Stimulated activated naive CD8-positive, alpha-beta T cell treated with anti-CD3 and anti-CD28 coated beads, Interleukin-15, amount 100 ng/mL, for 72 hours (primary cell): Measurements from ENCODE around the gene PPP1R27.

Experiments
- ATAC-seq: fragments of 150-1000 bp; cut with Tn5 transposase; 2 replicates; pipeline ENCODE4 v1.10.0; 2021; ENCODE audit warnings: mild to moderate bottlenecking, moderate library complexity
- DNase-seq, 2 donors: peaks; one replicate each; pipeline ENCODE4 v3.0.0; 2021 to 2022
- H3K27ac Mint-ChIP-seq, 2 donors: one replicate each; pipeline ENCODE4 v1.8.0; 2022; ENCODE audit warnings: mild to moderate bottlenecking in 2 of 2, mixed read lengths in 2 of 2, moderate library complexity in 2 of 2
- H3K27me3 Mint-ChIP-seq: one replicate; pipeline ENCODE4 v1.8.0; 2022; ENCODE audit warnings: mixed read lengths
- H3K4me1 Mint-ChIP-seq: one replicate; pipeline ENCODE4 v1.8.0; 2022; ENCODE audit warnings: mild to moderate bottlenecking, mixed read lengths
- H3K4me3 Mint-ChIP-seq, 2 donors: one replicate each; pipeline ENCODE4 v1.8.0; 2022; ENCODE audit warnings: mild to moderate bottlenecking in 2 of 2, mixed read lengths in 2 of 2, moderate library complexity in 1 of 2
- H3K9me3 Mint-ChIP-seq, 2 donors: one replicate each; pipeline ENCODE4 v1.8.0; 2022; ENCODE audit warnings: mixed read lengths in 2 of 2

PPP1R27 gene, protein sequence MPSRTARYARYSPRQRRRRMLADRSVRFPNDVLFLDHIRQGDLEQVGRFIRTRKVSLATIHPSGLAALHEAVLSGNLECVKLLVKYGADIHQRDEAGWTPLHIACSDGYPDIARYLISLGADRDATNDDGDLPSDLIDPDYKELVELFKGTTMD

DNA sequence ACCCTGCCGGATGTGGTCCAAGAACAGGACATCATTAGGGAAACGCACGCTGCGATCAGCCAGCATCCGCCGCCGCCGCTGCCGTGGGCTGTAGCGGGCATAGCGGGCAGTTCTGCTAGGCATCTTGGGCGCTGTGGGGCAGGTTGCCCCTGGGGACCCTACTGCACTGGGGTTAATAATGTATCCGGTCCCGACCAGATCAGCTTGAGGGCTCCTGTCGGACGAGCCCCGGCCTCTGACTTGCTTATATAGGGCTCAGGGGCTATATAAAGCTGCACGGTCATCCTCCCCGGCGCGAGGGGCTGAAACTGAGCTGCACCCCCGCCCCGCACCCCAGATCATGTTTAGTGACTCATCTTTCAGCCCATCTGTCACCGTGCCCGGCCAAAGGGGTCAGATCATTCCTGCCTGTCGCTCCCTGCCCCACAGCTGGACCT is at the start of gene PPP1R27:
TSS of gene PPP1R27 (minus strand) at position 220 of the 437 bp plus-strand sequence. CDS start at position 123, 97 bp downstream.
- H3K4me1 Mint-ChIP-seq = peaks cover 44% of the 10 kb centered on the region
- H3K9me3 Mint-ChIP-seq = no peaks in the 10 kb centered on the region
- H3K27ac Mint-ChIP-seq = peak within 1 kb of the TSS in 1 of 2 donors; percentile 86
- DNase-seq (no peak), ATAC-seq (no peak)
- H3K4me3 Mint-ChIP-seq = peak within 1 kb of the TSS; percentile 87 to 88
- H3K27me3 Mint-ChIP-seq = no peaks in the 10 kb centered on the region

DNA sequence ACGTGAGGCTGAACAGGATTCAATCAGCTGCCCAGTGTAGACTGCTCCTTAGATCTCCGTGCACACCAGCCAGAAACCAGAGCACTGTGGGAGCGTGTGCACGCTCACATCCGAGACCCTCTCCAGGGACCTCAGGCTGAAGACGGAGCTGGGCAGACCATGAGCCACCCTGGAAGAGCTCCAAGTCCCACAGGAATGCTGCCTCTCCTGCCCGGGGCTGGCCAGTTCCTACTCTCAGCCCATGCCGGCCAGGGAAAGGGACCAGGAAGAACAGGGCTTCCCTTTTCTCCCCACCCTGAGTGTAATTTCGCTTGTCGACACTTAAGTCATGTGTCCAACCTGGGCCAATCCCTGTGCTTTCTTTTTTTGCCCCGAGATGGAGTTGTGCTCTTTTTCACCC is 49.7 kb upstream of the PPP1R27 start:
- peak; percentile 43 for ATAC-seq
- no peak for DNase-seq
- Mint-ChIP-seq H3K4me3 (no peak overlapping the region), H3K9me3 (no peaks in the 10 kb centered on the region), H3K27ac (no peak overlapping the region), H3K27me3 (no peaks in the 10 kb centered on the region), H3K4me1 (peaks cover 32% of the 10 kb centered on the region)

DNA sequence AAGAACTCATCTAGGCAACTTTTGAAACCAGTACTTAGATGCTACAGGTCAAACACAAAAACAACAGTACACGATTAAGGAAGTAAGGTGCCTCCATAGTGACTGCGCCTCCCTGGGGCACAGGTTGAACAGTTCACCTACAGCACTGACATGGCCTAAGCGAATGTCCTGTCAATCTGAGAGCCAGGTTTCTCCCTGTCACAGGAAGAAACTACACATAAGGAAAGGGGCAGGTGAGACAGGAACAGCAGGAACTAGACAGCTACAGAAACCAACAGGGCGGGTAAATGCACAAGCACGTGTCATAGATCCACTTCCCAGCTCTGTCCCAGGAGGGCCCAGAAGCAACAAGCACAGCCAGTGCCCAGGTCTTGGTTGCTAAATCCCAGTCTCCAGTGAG is 44.3 kb upstream of the PPP1R27 start:
- Mint-ChIP-seq H3K4me1 (peaks cover 16% of the 10 kb centered on the region), H3K27me3 (no peaks in the 10 kb centered on the region), H3K9me3 (no peaks in the 10 kb centered on the region), H3K4me3 (no peak overlapping the region), H3K27ac (peak overlapping the region in 1 of 2 donors; percentile 86)
- ATAC-seq (no peak), DNase-seq (no peak)

DNA sequence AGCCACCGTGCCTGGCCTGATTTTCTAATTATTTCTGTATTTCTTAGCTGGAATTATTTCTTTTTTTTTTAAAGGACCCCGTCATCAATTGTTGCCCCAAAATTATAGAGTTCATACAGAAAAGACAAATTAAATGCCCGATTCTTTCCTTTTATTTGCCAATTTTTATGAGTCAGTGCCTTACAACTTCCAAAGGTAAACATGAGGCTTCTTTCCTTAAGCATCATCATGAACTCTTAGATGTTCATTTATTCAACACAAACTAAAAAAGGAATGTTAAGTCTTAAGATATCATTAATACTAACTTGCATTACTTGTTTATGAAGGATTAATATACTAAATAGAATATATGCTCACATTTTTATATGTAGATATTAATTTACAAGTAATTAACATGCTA is 43.4 kb upstream of the PPP1R27 start:
- Mint-ChIP-seq H3K4me3 (no peak overlapping the region), H3K27me3 (no peaks in the 10 kb centered on the region), H3K27ac (no peak overlapping the region), H3K9me3 (no peaks in the 10 kb centered on the region), H3K4me1 (peaks cover 25% of the 10 kb centered on the region)
- no peak for ATAC-seq
- DNase-seq = no peak

DNA sequence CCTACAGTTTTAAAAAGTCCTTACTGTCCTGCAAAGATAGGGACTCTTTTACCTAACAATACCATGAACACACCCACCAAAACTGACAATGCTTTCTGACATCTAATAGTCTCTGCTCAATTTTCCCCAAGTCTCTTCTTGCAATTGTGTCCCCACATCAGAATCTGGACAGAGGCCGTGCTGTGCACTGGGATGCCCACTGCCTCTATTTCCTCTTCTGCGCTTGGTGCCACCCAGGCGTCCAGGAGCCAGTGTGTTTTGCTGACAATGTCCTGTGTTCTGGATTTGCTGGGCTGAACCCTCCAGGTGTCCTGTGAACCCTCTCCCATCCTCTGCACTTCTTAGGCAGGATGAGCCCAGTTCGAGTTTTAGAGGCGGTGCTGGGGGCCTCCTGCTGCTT is 42.7 kb upstream of the PPP1R27 start:
- Mint-ChIP-seq H3K4me1 (peaks cover 32% of the 10 kb centered on the region), H3K27me3 (no peaks in the 10 kb centered on the region), H3K4me3 (no peak overlapping the region), H3K9me3 (no peaks in the 10 kb centered on the region), H3K27ac (no peak overlapping the region)
- ATAC-seq = no peak
- no peak for DNase-seq

DNA sequence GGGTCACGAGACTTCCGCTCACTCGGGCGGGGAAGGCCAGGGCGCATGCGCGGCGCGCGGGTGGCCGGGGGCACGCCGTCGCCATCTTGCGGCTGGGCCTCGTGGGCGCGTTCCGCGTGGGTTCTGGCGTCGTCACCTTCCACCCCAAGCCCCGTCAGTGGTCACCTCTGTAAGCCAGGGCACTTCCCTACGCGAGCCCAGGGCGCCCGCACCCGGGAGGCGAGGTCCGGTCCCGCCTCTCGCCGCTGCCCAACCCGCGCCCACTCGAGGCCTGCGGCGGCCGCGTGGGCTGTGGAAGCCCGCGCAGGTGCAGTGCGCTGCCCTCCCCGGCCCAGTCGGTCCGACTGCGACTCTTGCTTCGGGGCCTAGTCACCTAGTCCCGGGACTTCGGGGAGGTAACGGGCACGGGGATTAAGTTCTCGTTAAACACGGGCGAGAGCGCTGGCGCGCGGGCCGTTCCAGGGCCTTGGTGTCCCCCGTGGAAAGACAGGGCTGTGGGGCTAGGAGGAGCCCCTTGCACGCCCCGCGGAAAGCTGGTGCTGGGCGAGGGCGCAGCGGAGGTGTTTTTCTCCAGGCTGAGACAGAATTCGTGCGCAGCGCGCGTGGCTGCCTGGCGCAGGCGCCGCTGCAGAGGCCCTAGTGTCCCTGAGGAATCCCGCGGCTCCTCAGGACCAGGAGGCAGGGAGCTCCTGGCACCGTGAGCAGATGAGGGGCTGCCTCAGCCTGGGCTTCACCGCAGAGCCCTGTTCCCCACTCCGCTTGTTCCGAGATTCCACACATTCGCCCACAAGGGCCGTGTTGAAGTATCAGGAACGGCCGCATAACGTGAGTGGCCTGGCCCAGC is 36.8 kb upstream of the PPP1R27 start:
- peak overlapping the region; percentile 98 for H3K27ac Mint-ChIP-seq
- ATAC-seq (no peak), DNase-seq (peak; percentile 93 to 95)
- peak overlapping the region; percentile 88 to 90 for H3K4me3 Mint-ChIP-seq
- H3K27me3 Mint-ChIP-seq = no peaks in the 10 kb centered on the region
- H3K4me1 Mint-ChIP-seq = peaks cover 64% of the 10 kb centered on the region
- no peaks in the 10 kb centered on the region for H3K9me3 Mint-ChIP-seq

DNA sequence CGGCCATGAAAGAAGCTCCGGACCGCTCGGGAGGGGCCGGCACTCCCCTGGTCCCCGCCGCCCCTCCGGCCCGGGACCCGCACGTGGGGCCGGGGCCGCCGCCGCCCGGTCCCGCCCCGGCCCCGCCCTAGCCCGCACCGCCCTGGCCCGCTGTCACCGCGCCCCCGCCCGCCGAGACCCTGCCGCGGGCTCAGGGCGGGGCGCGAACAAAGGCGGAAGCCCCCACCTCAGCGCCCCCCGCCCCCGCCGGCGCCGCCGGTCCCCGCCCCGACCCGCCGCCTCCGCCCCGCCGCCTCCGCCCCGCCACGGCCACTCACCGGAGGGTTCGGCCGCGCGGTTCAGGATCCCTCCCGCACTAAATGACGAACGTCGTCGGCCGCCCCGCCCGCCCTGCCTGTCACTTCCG is 36.1 kb upstream of the PPP1R27 start, which contains the start of gene ARHGDIA:
TSS of gene ARHGDIA (minus strand) at position 357 of the 406 bp plus-strand sequence. CDS start 1,407 bp downstream, outside the sequence.
- ATAC-seq = peak; percentile 66
- Mint-ChIP-seq H3K27me3 (no peaks in the 10 kb centered on the region), H3K4me1 (peaks cover 70% of the 10 kb centered on the region), H3K4me3 (peak within 1 kb of the TSS; percentile 88 to 95), H3K9me3 (no peaks in the 10 kb centered on the region), H3K27ac (peak within 1 kb of the TSS; percentile 98)
- no peak for DNase-seq

DNA sequence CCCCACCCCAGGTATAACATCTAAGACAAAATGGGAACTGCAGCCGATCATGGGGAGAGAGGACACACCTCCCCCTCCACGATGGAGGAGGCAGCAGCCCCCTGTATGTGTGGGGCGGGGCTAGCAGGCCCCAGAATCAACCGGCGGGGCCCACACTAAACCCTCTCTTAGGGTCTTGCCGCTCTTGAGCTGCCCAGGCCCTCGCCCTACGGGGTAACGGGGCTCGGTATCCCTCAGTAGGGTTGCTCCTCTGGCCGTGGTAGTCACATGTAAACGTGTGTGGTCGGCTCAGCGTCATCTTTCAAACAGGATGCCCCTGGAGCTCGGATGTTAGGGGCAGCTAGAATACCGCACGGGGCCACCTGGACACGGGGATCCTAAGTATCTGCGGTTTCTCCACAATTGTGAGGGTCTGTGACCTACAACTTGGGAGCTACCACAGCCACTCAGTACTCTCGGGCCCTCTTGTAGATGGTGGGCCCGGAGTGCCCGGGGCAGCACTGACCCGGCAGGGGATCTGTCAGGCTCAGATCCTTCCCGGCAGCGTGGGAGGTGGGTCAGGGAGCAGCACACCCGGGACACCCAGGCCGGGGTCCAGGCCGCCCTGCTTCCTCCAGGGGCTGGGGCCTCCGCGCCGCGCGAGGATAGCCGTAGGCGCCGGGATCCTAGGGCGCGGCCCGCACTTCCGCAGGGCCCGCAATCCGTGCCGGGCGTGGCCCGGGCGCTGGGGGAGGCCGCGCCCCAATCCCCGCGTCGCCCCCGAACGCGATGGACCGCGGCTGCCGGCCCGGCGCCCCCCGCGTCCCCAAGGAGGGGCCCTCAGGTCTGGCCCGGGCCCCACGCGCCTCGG is 35.5 kb upstream of the PPP1R27 start:
- Mint-ChIP-seq H3K4me3 (peak overlapping the region; percentile 88 to 95), H3K27me3 (no peaks in the 10 kb centered on the region), H3K9me3 (no peaks in the 10 kb centered on the region), H3K4me1 (peaks cover 76% of the 10 kb centered on the region), H3K27ac (peak overlapping the region; percentile 92 to 97)
- DNase-seq (peak; percentile 48 to 66), ATAC-seq (peak; percentile 52)

DNA sequence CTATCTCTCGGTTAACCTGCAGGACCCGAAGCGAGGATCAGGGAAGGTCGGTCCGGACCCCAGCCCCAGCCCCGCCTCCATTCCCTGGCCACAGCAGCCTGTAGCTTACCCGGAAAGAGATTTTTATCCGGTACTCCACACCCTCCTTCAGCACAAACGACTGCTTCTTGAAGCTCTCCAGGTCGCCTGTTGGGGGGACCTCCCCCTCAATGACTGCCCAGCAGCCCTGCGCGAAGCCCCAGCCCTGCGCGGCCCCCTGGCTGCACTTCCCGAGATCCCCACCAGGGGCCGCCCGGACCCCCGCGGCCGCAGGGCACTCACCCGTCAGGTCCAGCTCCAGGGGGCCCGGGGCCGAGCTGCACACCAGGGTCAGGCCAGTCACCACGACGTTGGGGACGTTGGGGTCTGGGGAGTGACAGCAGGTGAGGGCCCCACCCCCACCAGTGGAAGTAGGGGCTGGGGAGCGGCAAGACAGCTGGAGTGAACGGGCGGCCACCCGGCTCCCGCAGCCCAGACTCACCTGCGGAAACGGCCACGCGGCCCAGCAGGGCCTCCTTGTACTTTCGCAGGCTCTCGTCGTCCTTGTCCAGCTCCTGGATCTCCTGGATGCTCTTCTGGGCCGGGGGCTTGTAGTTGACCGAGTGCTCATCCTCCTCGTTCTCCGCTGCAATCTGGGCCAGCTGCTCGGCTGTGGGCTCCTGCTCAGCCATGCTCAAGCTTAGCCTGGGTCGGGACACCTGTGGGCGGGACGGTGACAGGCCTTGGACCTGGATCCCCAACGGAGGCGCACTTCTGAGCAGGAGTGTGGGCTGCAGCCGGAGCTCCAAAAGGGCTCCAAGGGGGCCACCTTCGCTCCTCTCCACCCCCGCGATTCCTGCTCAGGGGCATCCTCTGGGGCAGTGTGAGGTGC is 34.6 kb upstream of the PPP1R27 start:
- DNase-seq = peak; percentile 56 to 65
- H3K27me3 Mint-ChIP-seq = no peaks in the 10 kb centered on the region

DNA sequence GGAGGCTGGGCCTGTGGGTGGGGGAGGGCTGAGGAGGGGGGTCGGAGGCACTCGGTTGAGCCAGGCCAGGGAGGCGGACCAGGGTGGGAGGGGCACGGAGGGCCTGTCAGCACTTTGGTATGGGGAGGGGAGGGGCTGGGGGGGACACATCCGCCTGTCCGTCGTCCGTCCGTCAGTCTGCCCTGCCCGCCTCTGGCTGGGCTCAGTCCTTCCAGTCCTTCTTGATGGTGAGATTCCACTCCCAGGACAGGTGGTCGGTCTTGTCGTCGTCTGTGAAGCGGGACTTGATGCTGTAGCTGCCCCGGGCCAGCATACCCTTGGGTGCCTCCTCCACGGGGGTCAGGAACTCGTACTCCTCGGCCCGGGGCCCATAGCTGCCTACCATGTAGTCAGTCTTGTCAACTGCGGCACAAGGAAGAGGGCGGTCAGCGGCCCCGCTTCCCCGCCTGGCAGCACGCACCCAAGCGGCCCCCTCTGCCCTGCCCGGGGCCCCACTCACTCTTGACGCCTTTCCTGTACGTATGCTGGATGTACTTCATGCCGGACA is 33.9 kb upstream of the PPP1R27 start:
- DNase-seq (no peak), ATAC-seq (no peak)
- no peaks in the 10 kb centered on the region for H3K27me3 Mint-ChIP-seq
- H3K4me3 Mint-ChIP-seq = peak overlapping the region; percentile 88 to 95
- H3K9me3 Mint-ChIP-seq = no peaks in the 10 kb centered on the region
- peaks cover 80% of the 10 kb centered on the region for H3K4me1 Mint-ChIP-seq
- H3K27ac Mint-ChIP-seq = peak overlapping the region in 1 of 2 donors; percentile 97

More for the DNA sequence above, 34.6 kb upstream of the PPP1R27 start:
- Mint-ChIP-seq H3K4me1 (peaks cover 80% of the 10 kb centered on the region), H3K4me3 (peak overlapping the region; percentile 88 to 95), H3K9me3 (no peaks in the 10 kb centered on the region), H3K27ac (peak overlapping the region; percentile 92 to 97)
- ATAC-seq = peak; percentile 11

DNA sequence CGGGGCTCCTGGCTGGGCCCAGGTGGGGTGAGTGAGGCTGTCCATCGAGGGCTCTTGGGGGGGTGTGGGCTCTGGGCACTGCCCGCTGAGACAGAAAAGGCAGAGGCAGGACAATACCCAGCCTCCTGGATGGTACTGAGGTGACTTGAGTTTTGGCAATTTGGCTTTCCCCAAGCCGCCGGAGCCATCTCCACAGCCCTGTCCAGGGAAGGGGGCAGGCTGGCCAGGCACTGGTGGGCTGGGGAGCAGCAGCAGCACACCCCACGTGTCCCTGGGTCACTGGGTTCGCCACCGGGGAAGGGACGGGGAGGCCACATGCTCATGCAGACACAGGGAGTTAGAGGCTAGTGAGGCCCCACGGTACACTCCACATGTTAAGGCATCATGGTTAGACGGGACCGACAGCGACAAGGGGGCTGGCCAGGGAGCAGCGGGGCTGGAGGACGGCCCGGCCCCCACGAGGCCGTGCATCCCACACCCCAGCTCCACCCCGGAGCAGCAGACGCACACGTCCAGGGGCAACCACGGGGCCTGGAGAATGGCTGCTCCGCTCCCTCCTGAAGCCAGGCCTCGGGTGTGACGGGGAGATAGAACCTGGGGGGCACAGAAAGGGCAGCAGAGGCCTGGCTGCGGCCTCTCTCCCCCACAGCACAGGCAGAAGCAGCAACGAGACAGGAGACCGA is 33.3 kb upstream of the PPP1R27 start:
- Mint-ChIP-seq H3K4me1 (peaks cover 80% of the 10 kb centered on the region), H3K27me3 (no peaks in the 10 kb centered on the region), H3K4me3 (peak overlapping the region in 1 of 2 donors; percentile 55), H3K9me3 (no peaks in the 10 kb centered on the region), H3K27ac (peak overlapping the region in 1 of 2 donors; percentile 95)
- peak in 1 of 2 donors; percentile 31 for DNase-seq
- no peak for ATAC-seq

DNA sequence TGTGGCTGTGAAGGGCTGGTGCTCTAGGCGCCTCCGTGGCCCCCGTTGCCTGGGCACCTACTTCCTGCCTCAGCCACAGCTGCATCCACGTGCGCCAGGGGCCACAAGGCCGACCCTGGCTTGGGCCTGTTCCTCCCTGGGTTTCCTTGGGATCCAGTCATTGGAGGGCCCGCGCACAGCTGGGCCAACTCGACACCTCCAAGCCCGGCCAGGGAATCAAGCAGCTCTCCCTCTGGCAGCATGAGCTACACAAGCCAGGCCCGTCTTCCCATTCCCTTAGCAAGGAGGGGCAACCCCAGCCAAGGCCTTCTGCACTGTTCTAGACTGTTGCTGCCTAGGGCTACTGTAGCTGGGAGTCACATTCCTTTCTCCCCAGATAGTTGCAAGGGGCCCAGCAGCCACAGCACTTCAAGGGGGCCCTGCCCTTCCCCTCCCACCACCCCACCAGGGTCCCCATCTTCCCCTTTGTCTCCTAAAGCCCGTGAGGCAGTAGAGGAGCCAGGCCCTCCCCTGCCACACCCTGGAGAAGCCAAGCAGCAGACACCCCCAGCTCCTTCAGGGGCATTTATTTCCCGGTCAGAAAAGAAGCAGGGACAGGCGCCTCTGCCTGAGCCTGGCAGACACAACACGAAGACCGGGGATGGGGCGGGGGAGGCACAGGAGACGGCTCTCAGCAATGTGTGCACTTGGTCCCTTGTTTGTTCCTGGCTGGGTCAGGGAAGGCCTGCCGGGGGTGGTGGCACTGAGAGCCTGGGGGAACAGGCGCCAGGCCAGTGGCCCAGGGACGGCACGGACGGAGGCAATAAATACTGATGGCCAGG is 32.5 kb upstream of the PPP1R27 start:
- Mint-ChIP-seq H3K4me1 (peaks cover 79% of the 10 kb centered on the region), H3K27ac (peak overlapping the region; percentile 31 to 95), H3K27me3 (no peaks in the 10 kb centered on the region), H3K9me3 (no peaks in the 10 kb centered on the region), H3K4me3 (peak overlapping the region in 1 of 2 donors; percentile 54)
- DNase-seq (peak; percentile 15 to 29), ATAC-seq (no peak)
